ENCODE data around the gene CCDC142.

The CCDC142 gene

DNA sequence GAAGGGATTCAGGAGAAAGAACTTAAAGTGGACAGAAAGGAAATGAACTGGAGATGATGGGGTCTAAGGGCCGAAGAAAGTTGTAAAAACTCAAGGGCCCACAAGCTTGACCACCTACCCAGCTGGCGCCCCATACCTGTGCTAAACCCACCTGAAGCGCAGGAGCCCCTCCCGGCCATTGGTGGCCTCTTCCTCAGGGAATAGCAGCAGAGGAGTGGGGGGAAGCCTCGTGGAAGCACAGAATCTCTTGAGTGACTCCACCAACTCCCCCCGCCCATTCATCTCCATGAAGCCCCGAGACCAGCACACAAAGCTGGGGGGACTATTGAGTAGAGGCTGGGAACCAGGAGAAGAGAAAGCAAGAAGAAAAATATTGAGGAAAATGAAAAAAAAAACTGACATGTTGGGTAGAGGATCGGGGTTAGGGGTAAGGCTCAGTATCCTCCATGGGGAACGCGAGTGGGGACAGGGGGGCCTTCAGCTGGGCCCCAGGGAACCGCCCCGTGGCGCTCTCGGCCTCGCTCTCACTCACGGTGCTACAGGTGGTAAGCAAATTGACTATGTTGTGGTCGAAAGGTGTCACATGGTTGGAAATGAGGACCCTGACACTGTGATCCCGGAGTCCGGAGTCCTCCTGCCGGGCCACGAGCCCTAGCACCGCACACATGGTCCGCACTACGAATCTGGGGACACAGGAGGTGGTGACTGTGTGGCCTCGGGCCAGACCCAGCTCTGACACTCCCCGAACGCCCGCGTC is 46.0 kb upstream of the CCDC142 start:
- peak overlapping the region; percentile 87 for H3K4me3 ChIP-seq (replicated peaks; ENCODE audit: low read depth, low read length)
- no peak for DNase-seq (ENCODE audit: extremely low read depth, low read depth)
- TF ChIP-seq, protein P1, sequence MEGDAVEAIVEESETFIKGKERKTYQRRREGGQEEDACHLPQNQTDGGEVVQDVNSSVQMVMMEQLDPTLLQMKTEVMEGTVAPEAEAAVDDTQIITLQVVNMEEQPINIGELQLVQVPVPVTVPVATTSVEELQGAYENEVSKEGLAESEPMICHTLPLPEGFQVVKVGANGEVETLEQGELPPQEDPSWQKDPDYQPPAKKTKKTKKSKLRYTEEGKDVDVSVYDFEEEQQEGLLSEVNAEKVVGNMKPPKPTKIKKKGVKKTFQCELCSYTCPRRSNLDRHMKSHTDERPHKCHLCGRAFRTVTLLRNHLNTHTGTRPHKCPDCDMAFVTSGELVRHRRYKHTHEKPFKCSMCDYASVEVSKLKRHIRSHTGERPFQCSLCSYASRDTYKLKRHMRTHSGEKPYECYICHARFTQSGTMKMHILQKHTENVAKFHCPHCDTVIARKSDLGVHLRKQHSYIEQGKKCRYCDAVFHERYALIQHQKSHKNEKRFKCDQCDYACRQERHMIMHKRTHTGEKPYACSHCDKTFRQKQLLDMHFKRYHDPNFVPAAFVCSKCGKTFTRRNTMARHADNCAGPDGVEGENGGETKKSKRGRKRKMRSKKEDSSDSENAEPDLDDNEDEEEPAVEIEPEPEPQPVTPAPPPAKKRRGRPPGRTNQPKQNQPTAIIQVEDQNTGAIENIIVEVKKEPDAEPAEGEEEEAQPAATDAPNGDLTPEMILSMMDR (IDR thresholded peaks at IDR 0.05; ENCODE audit: low read depth, low read length, missing control alignments), result no peak

DNA sequence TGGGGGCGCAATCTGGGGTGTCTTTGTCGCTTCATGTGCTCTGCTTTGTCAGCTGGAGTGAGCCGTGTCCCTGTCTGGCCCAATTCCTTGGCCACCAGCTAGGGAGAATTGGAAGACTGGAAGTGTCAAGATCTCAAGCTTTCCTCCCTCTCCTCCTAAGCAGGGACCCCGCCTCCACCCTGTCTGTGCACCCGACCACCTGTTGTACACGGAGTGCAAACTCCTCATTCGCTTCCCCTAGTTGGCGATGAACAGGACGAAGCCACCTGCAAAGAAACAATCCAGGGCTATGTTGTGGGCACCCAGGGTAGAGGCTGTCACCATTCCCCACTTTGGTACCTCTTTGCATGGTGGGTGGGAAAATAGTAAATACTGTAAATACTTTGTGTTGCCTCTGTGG is 44.9 kb upstream of the CCDC142 start:
- H3K4me3 ChIP-seq (replicated peaks; ENCODE audit: low read depth, low read length), result peak overlapping the region; percentile 87
- TF ChIP-seq, protein P1 (IDR thresholded peaks at IDR 0.05; ENCODE audit: low read depth, low read length, missing control alignments), result no peak
- no peak for DNase-seq (ENCODE audit: extremely low read depth, low read depth)

- no peak overlapping the region for H3K4me3 ChIP-seq (replicated peaks; ENCODE audit: low read depth, low read length)
Measured at GRCh38 chr2:74526649-74527230, 43.9 kb upstream of the CCDC142 start.

GRCh38 chr2:74525717-74526648 is 43.2 kb upstream of the CCDC142 start, which contains the start of gene DQX1:
TSS of gene DQX1 (minus strand) at chr2:74526231. CDS start at chr2:74525729, 502 bp downstream.
- no peak for DNase-seq (ENCODE audit: extremely low read depth, low read depth)
- H3K4me3 ChIP-seq (replicated peaks; ENCODE audit: low read depth, low read length), result no peak within 1 kb of the TSS
- TF ChIP-seq, protein P1 (IDR thresholded peaks at IDR 0.05; ENCODE audit: low read depth, low read length, missing control alignments), result no peak

More at GRCh38 chr2:74526649-74527230, 43.9 kb upstream of the CCDC142 start:
- DNase-seq (ENCODE audit: extremely low read depth, low read depth), result no peak
- TF ChIP-seq, protein P1 (IDR thresholded peaks at IDR 0.05; ENCODE audit: low read depth, low read length, missing control alignments), result no peak

DNA sequence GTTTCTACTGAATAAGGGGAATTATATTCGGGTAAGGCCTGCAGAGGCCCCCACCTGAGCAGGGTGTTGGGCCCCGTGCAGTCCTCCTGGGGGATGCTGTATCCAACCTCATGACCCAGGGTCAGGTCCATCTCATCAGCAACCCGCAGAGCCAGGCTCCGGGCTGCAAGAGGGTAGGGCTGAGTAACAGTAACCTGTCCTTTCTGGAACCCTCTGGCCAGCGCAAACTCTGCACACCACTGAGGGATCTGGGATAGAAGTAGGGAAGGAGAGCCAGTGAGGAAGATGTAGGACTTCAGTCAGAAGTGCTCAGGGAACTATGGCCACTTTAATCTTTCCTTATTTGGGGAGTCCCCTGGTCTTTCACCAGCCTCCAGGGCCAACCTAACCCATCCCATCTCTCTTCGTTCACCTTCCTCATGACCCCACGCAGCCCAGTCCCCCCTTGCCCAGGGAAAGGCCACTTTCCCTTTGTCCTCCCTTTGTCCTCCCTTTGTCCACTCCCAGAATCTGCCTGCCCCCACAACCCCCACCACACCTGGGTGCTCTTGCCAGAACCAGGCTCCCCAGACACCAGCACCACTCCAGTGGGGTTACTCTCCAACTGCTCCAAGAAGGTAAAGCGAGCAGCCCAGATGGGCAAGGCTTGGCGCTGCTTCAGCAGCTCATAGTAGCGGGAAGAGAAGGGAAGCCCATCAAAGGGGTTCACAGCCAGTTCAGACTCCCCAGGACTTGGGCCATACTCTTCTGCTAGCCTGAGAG is 42.3 kb upstream of the CCDC142 start:
- no peak overlapping the region for H3K4me3 ChIP-seq (replicated peaks; ENCODE audit: low read depth, low read length)
- TF ChIP-seq, protein P1 (IDR thresholded peaks at IDR 0.05; ENCODE audit: low read depth, low read length, missing control alignments), result no peak
- no peak for DNase-seq (ENCODE audit: extremely low read depth, low read depth)

DNA sequence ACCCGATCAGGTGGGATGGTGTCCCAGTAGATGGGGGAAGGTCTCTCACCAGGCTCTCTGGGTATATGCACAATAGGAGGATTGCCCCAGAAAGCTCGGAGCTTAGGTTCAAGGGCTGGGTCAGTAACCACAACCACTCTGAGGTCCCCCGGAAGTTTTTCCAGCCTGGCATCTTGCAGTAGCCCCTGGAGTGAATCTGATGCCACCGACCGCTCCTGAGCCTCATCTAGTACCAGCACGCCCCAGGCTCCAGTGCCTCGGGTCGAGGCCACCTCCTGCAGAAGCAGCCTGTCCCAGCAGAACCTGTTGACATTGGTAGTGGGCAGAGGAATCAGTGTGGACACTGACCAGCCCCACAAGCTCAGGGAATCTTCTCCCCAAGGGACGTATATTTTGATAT is 41.2 kb upstream of the CCDC142 start:
- no peak for DNase-seq (ENCODE audit: extremely low read depth, low read depth)
- TF ChIP-seq, protein P1 (IDR thresholded peaks at IDR 0.05; ENCODE audit: low read depth, low read length, missing control alignments), result no peak
- H3K4me3 ChIP-seq (replicated peaks; ENCODE audit: low read depth, low read length), result no peak overlapping the region

Measured in HFF-Myc (cell line).